ENCODE data around the gene VIT. TPM values are rescaled to one million over a fixed set of nuclear protein-coding genes. Genes with fewer than 3 reads are reported as not detected.
A peak's percentile ranks its signal among the peaks of the same experiment; 100 is the strongest.

VIT gene
- total RNA-seq, 1 donor from 2014 or later: not detected

GRCh38 chr2:36731941-36732672, 35.6 kb downstream of the VIT start:
- Mint-ChIP-seq H3K36me3 (ENCODE audit: low read depth, unreplicated experiment) (peaks cover 5% of the 10 kb centered on the region), H3K9me3 (ENCODE audit: unreplicated experiment) (no peaks in the 10 kb centered on the region), H3K27ac (ENCODE audit: unreplicated experiment) (no peak overlapping the region), H3K4me3 (ENCODE audit: unreplicated experiment) (no peak overlapping the region), H3K4me1 (ENCODE audit: low read depth, unreplicated experiment) (no peaks in the 10 kb centered on the region), H3K27me3 (ENCODE audit: low read depth, unreplicated experiment) (peaks cover 6% of the 10 kb centered on the region)
- Histone ChIP-seq H3K27ac (ENCODE audit: low read depth, low read length) (no peak overlapping the region), H3K4me2 (ENCODE audit: low read length) (no peak overlapping the region), H4K20me1 (ENCODE audit: insufficient read depth, low read length) (no peaks in the 10 kb centered on the region), H3K4me1 (ENCODE audit: insufficient read depth, low read length) (no peaks in the 10 kb centered on the region), H2AFZ (ENCODE audit: low read depth, low read length) (no peak overlapping the region), H3K4me3 (ENCODE audit: insufficient read depth, low read depth, low read length) (no peak overlapping the region), H3K36me3 (ENCODE audit: insufficient read depth, low read length) (no peaks in the 10 kb centered on the region), H3K27me3 (ENCODE audit: insufficient read depth, low read length) (no peaks in the 10 kb centered on the region), H3K79me2 (ENCODE audit: insufficient read depth, low read length) (no peaks in the 10 kb centered on the region), H3K9me3 (ENCODE audit: insufficient read depth, low read depth, low read length) (peaks cover 4% of the 10 kb centered on the region), H3K9ac (ENCODE audit: low read length) (no peak overlapping the region)
- peak; percentile 61 for DNase-seq (ENCODE audit: low read depth)
- no peak for FAIRE-seq
- TF ChIP-seq EZH2 (IDR thresholded peaks at IDR 0.05; ENCODE audit: insufficient read depth, low read length): no peak
- TF ChIP-seq, protein P1, sequence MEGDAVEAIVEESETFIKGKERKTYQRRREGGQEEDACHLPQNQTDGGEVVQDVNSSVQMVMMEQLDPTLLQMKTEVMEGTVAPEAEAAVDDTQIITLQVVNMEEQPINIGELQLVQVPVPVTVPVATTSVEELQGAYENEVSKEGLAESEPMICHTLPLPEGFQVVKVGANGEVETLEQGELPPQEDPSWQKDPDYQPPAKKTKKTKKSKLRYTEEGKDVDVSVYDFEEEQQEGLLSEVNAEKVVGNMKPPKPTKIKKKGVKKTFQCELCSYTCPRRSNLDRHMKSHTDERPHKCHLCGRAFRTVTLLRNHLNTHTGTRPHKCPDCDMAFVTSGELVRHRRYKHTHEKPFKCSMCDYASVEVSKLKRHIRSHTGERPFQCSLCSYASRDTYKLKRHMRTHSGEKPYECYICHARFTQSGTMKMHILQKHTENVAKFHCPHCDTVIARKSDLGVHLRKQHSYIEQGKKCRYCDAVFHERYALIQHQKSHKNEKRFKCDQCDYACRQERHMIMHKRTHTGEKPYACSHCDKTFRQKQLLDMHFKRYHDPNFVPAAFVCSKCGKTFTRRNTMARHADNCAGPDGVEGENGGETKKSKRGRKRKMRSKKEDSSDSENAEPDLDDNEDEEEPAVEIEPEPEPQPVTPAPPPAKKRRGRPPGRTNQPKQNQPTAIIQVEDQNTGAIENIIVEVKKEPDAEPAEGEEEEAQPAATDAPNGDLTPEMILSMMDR (IDR thresholded peaks at IDR 0.05; ENCODE audit: insufficient read depth, low read depth, low read length): no peak

DNA sequence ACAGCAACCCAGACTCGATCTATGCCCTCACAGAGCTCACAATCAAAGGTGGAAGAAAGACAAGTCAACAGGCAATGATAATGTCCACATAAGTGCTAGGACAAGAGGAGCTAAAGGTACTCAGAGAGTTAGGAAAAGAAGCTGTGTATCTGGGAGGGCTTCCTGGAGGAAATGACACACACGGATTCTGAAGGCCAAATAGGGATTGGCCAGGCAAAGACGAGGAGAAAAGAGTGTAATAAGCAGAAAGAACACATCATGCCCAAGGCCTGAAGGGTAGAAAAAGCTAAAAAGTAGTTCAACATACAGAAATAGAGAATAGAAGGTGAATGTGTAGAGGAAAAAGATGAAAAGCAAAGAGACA, 36.1 kb downstream of the VIT start:
- no peaks in the 10 kb centered on the region for H3K4me1 Mint-ChIP-seq (ENCODE audit: low read depth, unreplicated experiment)
- FAIRE-seq (no peak), DNase-seq (ENCODE audit: low read depth) (no peak)
- Histone ChIP-seq H3K4me1 (ENCODE audit: insufficient read depth, low read length) (no peaks in the 10 kb centered on the region), H3K27ac (ENCODE audit: low read depth, low read length) (no peak overlapping the region), H3K9me3 (ENCODE audit: insufficient read depth, low read depth, low read length) (peaks cover 4% of the 10 kb centered on the region), H3K9ac (ENCODE audit: low read length) (no peak overlapping the region), H3K4me3 (ENCODE audit: insufficient read depth, low read depth, low read length) (no peak overlapping the region), H3K36me3 (ENCODE audit: insufficient read depth, low read length) (no peaks in the 10 kb centered on the region), H3K27me3 (ENCODE audit: insufficient read depth, low read length) (no peaks in the 10 kb centered on the region), H4K20me1 (ENCODE audit: insufficient read depth, low read length) (no peaks in the 10 kb centered on the region), H3K4me2 (ENCODE audit: low read length) (no peak overlapping the region), H3K79me2 (ENCODE audit: insufficient read depth, low read length) (no peaks in the 10 kb centered on the region), H2AFZ (ENCODE audit: low read depth, low read length) (no peak overlapping the region)
- TF ChIP-seq, protein P1 (IDR thresholded peaks at IDR 0.05; ENCODE audit: insufficient read depth, low read depth, low read length): no peak
- no peak for TF ChIP-seq EZH2 (IDR thresholded peaks at IDR 0.05; ENCODE audit: insufficient read depth, low read length)
- no peak overlapping the region for H3K27ac Mint-ChIP-seq (ENCODE audit: unreplicated experiment)
- H3K36me3 Mint-ChIP-seq (ENCODE audit: low read depth, unreplicated experiment): peaks cover 5% of the 10 kb centered on the region
- H3K27me3 Mint-ChIP-seq (ENCODE audit: low read depth, unreplicated experiment): peaks cover 6% of the 10 kb centered on the region
- H3K9me3 Mint-ChIP-seq (ENCODE audit: unreplicated experiment): no peaks in the 10 kb centered on the region
- no peak overlapping the region for H3K4me3 Mint-ChIP-seq (ENCODE audit: unreplicated experiment)

- DNase-seq (ENCODE audit: low read depth) (no peak), FAIRE-seq (no peak)
- Histone ChIP-seq H3K79me2 (ENCODE audit: insufficient read depth, low read length) (no peaks in the 10 kb centered on the region), H3K9me3 (ENCODE audit: insufficient read depth, low read depth, low read length) (peaks cover 4% of the 10 kb centered on the region), H3K9ac (ENCODE audit: low read length) (no peak overlapping the region), H4K20me1 (ENCODE audit: insufficient read depth, low read length) (no peaks in the 10 kb centered on the region), H3K36me3 (ENCODE audit: insufficient read depth, low read length) (no peaks in the 10 kb centered on the region), H3K27me3 (ENCODE audit: insufficient read depth, low read length) (no peaks in the 10 kb centered on the region), H3K4me1 (ENCODE audit: insufficient read depth, low read length) (no peaks in the 10 kb centered on the region), H3K4me2 (ENCODE audit: low read length) (no peak overlapping the region), H2AFZ (ENCODE audit: low read depth, low read length) (no peak overlapping the region), H3K4me3 (ENCODE audit: insufficient read depth, low read depth, low read length) (no peak overlapping the region), H3K27ac (ENCODE audit: low read depth, low read length) (no peak overlapping the region)
- Mint-ChIP-seq H3K27ac (ENCODE audit: unreplicated experiment) (no peak overlapping the region), H3K4me3 (ENCODE audit: unreplicated experiment) (no peak overlapping the region), H3K9me3 (ENCODE audit: unreplicated experiment) (no peaks in the 10 kb centered on the region), H3K27me3 (ENCODE audit: low read depth, unreplicated experiment) (peaks cover 6% of the 10 kb centered on the region), H3K36me3 (ENCODE audit: low read depth, unreplicated experiment) (peaks cover 5% of the 10 kb centered on the region), H3K4me1 (ENCODE audit: low read depth, unreplicated experiment) (no peaks in the 10 kb centered on the region)
- no peak for TF ChIP-seq EZH2 (IDR thresholded peaks at IDR 0.05; ENCODE audit: insufficient read depth, low read length)
- TF ChIP-seq, protein P1 (IDR thresholded peaks at IDR 0.05; ENCODE audit: insufficient read depth, low read depth, low read length): no peak
Measured at GRCh38 chr2:36733215-36733614, 36.7 kb downstream of the VIT start.

Measured in astrocyte (in vitro differentiated cells and primary cell).